GM19468 (cell line): ENCODE data around the gene FBXW5.

Experiments used
- ATAC-seq: cut with Tn5 transposase; IDR thresholded peaks from one replicate; pipeline ENCODE4 v1.9.1; 2021; ENCODE audit warnings: mild to moderate bottlenecking, moderate library complexity, moderate number of reproducible peaks; ENCODE audit not compliant: unreplicated experiment; ENCODE audit errors: extremely low read depth

The FBXW5 gene

GRCh38 chr9:136944519-136945332 is at the start of gene FBXW5, which contains the start of gene C8G:
FBXW5 (minus strand) TSS chr9:136944738; CDS start chr9:136944083, 655 bp downstream.
C8G (plus strand) TSS chr9:136945243; CDS start chr9:136945321, 78 bp downstream.
- peak; percentile 64 for ATAC-seq

DNA sequence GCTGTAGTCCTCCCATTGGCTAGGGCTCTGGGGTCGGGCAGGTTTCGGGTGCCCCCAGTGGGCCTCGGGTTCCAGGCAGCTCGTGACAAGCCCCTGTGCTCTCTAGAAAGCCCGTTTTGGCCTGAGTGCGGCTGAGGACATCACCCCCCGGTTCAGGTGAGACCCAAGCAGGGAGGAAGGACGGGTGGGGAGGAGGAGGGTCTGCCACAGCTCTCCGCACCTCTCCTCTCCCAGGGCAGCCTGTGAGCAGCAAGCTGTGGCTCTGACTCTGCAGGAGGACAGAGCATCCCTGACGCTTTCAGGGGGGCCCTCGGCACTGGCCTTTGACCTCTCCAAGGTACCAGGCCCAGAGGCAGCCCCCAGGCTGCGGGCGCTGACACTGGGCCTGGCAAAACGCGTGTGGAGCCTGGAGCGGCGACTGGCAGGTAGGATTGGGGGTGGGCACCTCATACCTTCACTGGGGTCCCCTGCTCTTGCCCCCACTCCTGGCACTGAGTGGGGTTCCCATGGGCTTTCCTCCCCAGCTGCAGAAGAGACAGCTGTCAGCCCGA is 48.4 kb upstream of the FBXW5 start:
- ATAC-seq, result no peak

- ATAC-seq, result peak; percentile 63
Observed at GRCh38 chr9:136991993-136992818, 47.7 kb upstream of the FBXW5 start, which contains the start of gene PAXX. PAXX (plus strand) TSS chr9:136992422; CDS start chr9:136992444, 22 bp downstream.

DNA sequence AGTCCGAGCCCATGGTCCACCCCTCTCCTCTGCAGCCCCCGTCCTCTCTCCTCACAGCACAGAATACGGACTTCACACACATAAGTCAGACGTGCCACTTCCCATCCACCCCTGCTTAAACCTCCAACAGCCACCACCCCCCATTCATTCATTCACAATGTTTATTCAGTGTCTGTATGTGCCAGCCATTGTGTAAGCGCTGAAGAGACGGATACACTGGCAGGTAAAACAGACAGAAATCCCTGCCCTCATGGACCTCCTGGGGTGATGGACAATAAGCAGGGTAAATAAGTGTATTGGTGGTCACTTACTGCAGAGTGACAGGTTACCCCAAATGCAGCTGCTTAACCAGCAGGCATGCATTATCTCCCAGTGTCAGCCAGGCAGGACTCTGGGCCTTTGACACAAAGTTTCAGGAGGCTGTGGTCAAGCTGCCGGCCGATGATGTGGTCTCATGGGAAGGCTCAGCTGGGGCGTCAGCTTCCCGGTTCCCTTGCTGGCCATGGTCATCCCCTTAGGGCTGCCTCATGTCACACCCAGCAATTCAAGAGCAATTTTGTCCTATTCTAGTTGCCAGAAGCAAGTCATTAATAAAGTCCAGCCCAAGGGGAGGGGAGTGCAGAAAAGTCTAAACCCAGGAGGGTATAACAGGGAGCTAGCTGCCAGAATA is 45.8 kb upstream of the FBXW5 start:
- ATAC-seq, result no peak

- ATAC-seq, result no peak
Observed at GRCh38 chr9:136988872-136989271, 44.3 kb upstream of the FBXW5 start.

- ATAC-seq, result no peak
Observed at GRCh38 chr9:136985853-136986252, 41.3 kb upstream of the FBXW5 start.

DNA sequence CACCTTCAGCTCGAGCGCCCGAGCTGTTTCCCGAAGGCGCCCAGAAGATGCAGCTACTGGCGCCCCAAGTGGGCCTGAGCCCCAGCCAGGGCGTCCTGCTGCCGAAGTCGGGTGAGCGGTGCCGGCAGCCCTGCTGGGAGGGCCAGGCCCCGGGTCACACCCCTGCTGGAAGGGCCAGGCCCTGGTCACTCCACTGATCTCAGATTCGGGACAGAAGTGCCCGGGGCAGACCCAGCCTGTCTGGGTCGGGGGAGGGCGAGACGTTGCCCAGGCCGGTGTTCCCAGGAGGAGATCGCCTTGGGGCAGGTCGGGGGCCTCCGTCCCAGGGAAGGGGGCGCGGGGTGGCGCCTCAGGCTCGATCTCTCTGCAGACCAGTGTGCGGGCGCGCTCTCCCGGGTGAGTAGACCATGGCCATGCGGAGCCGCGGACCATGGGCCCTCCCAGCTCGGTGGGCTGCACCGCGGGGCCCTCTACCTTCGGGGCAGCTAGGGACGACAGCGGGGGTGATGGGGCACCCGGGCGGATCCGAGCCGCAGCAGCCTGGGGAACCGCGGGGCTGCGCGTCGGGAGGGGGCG is 40.6 kb upstream of the FBXW5 start:
- ATAC-seq, result no peak

DNA sequence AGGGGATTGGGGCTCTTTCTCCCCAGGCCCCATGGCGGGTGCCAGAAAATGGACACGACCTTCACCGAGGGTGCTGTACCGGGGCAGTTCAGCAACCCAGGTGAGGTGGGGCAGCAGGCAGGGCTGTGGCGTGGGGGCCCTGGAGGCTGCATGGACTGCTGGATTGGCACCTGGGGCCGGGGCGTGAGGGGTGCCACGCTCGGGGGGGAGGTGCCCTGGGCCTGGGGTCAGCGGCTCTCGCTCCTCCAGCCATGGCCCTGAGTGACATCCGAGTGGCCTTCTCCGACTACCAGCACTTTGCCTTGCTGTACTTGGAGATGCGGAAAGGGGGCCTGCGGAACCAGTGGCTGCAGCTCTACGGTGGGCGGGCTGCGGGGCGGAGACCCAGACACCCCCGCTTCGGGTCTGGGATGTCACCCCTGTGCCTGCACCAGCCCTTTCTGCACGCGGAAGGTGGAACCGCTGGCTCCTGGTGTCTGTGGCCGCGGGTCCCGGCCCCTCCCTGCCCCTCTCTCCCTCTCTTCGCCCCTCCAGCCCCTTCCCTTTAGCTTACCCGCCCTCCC is 40.0 kb upstream of the FBXW5 start:
- no peak for ATAC-seq

GRCh38 chr9:136983656-136984314 is 39.2 kb upstream of the FBXW5 start:
- ATAC-seq, result no peak

GRCh38 chr9:136983167-136983566 is 38.6 kb upstream of the FBXW5 start:
- ATAC-seq, result no peak

DNA sequence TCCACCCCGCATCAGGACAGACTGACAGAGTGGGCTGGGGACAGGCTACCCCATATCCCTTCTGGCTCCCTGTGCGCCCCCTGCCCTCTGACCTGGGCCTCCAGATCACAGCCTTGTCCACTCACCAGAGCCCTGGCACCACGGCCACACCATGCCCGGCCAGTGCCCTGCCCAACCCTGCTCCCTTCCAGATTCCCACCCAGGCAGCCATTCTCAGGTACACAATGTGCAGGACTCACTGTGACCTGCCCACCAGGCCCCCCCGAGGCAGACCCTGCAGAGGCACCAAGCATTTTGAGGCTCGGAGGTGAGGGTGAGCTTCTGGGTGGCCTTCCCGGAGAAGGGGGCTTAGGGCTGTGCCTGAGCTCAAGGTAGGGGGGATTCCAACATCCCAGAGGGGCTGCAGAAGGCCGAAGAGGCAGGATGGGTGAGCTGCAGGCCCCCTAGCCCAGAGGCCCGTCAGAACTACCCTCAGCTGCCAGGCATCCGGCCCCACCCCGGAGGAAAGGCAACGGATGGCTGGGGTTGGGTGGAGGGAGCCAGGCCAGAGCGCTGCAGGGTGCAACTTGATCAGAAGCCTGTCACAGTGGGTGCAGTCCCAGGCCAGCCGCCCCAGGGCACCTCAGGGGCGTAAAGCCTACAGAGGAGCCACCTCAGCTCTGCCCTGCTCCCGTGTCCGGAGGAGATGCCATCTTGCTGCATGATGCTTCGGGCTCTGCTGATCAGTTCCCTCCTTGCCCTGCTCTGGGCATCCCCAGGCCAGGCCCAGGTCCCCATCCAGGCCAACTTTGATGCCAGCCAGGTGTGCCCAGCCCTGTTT is 37.9 kb upstream of the FBXW5 start, which contains the start of gene LCNL1:
Gene LCNL1 (plus strand): TSS at position 762 of the 820 bp plus-strand sequence. CDS start 594 bp downstream, outside the sequence.
- ATAC-seq, result no peak

DNA sequence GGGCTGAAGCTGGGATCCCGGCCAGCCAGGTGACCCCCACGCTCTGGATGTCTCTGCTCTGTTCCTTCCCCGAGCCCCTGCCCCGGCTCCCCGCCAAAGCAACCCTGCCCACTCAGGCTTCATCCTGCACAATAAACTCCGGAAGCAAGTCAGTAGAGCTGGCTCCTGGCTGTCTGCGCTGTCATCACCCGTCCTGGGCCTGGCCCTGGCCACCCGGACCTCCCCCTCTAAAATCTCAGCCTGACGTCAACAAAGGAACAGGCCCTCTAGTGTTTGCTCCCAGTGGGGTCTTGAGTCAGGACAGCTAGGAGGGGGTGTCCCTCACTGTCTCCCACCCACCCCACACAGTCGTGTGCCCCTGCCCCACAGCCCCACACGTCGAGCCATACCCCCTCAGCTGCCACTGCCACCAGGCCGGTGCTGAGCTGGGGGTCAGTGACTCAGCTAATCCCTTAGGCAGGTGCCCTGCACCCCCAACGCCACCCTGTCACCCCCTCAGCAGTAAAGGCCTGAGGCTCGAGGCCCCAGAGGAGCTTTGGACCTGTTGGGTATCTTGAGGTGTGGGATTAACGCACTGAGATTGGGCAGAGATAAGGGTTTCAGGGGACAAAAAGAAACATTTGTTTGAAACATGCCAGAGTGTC is 37.2 kb upstream of the FBXW5 start:
- ATAC-seq, result no peak

- no peak for ATAC-seq
Observed at GRCh38 chr9:136980669-136981478, 36.3 kb upstream of the FBXW5 start.

DNA sequence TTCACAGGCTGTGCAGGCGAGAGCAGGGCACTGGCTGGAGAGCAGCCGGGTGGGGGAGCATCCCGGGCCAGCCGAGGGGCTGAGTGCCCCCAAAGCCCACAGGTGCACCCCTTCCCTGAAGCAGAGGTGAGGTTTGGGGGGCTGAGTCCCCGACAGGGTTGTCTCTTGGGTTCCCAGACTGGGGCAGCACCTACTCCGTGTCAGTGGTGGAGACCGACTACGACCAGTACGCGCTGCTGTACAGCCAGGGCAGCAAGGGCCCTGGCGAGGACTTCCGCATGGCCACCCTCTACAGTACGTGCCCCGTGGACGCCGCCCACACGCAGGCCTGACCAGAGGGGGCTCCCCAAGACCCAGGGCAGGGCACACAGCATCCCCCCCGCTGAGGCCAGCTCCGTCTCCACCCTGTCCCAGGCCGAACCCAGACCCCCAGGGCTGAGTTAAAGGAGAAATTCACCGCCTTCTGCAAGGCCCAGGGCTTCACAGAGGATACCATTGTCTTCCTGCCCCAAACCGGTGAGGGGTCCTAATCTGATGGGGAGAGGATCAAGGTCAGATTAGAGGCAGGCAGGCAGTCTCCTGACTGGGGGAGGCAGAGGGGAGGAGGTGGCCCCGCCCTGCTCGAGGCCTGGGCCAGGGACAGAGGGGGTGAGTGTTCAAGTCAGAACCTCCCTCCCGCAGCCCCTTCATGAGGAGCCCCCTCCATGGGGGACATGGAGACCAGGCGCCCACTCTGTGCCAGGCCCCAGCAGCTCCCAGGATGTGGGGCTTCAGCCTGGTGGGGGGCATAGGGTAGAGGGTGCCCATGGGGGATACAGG is 35.4 kb upstream of the FBXW5 start:
- ATAC-seq, result no peak

GRCh38 chr9:136978865-136979544 is 34.5 kb upstream of the FBXW5 start:
- no peak for ATAC-seq
